ENCODE data around the gene SH3RF2. TPM values are rescaled to one million over a fixed set of nuclear protein-coding genes. Genes with fewer than 3 reads are reported as not detected.
"Not testable (repeated sequence)": the region's sequence is repeated elsewhere in the genome, so short reads cannot be mapped to it uniquely, and the experiment has no call there.

SH3RF2 gene
- total and polyA plus RNA-seq, 9 of the 15 experiments (the other 6 are each of a cell fraction or from before 2014, with no cell fraction given): 0.05 TPM; not detected in 8

DNA sequence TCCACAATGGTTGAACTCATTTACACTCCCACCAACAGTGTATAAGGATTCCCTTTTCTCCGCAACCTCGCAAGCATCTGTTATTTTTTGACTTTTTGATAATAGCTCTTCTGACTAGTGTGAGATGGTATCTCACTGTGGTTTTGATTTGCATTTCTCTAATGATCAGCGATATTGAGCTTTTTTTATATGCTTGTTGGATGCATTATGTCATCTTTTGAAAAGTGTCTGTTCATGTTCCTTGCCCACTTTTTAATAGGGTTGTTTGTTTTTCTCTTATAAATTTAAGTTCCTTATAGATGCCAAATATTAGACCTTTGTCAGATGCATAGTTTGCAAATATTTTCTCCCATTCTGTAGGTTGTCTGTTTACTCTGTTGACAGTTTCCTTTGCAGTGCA is 17.8 kb downstream of the SH3RF2 start:
- H3K9me3 ChIP-seq (replicated peaks; ENCODE audit: control insufficient read depth, insufficient read depth, low read depth, low read length); H2AFZ ChIP-seq (ENCODE audit: low read depth, low read length); in situ Hi-C loops (cut with MboI); H3K27me3 ChIP-seq (ENCODE audit: control insufficient read depth in 2 of 2, insufficient read depth in 2 of 2, low read length in 2 of 2); POLR2A ChIA-PET; BruUV-seq (replicated peaks); H3K27ac ChIP-seq (ENCODE audit: extremely low read depth, low read depth, low read length); H3K4me3 ChIP-seq; H3K9ac ChIP-seq (ENCODE audit: insufficient read depth in 1 of 2, low read depth in 2 of 2, low read length in 2 of 2); H3K4me1 ChIP-seq (replicated peaks in 1 of 2; ENCODE audit: control insufficient read depth in 2 of 2, insufficient read depth in 2 of 2, low read length in 2 of 2); H3K36me3 ChIP-seq (ENCODE audit: control insufficient read depth, insufficient read depth, low read length); CTCF ChIA-PET (ENCODE audit: low intra/inter-chr PET ratio); H3K4me2 ChIP-seq (ENCODE audit: insufficient read depth, low read length); H3K9me1 ChIP-seq (ENCODE audit: control insufficient read depth, insufficient read depth, low read length); DNase-seq (ENCODE audit: extremely low read depth in 1 of 4, low spot score in 3 of 4); intact Hi-C loops (cut with micrococcal nuclease); FAIRE-seq; ATAC-seq; H4K20me1 ChIP-seq (replicated peaks; ENCODE audit: control insufficient read depth, insufficient read depth, low read length); H3K79me2 ChIP-seq (ENCODE audit: control insufficient read depth, insufficient read depth, low read length): not testable (repeated sequence)
- WGBS (ENCODE audit: insufficient coverage, low coverage, missing lambda C conversion rate): 3% methylated on average over 3 of the region's 3 CpGs
- TF ChIP-seq, protein P1, sequence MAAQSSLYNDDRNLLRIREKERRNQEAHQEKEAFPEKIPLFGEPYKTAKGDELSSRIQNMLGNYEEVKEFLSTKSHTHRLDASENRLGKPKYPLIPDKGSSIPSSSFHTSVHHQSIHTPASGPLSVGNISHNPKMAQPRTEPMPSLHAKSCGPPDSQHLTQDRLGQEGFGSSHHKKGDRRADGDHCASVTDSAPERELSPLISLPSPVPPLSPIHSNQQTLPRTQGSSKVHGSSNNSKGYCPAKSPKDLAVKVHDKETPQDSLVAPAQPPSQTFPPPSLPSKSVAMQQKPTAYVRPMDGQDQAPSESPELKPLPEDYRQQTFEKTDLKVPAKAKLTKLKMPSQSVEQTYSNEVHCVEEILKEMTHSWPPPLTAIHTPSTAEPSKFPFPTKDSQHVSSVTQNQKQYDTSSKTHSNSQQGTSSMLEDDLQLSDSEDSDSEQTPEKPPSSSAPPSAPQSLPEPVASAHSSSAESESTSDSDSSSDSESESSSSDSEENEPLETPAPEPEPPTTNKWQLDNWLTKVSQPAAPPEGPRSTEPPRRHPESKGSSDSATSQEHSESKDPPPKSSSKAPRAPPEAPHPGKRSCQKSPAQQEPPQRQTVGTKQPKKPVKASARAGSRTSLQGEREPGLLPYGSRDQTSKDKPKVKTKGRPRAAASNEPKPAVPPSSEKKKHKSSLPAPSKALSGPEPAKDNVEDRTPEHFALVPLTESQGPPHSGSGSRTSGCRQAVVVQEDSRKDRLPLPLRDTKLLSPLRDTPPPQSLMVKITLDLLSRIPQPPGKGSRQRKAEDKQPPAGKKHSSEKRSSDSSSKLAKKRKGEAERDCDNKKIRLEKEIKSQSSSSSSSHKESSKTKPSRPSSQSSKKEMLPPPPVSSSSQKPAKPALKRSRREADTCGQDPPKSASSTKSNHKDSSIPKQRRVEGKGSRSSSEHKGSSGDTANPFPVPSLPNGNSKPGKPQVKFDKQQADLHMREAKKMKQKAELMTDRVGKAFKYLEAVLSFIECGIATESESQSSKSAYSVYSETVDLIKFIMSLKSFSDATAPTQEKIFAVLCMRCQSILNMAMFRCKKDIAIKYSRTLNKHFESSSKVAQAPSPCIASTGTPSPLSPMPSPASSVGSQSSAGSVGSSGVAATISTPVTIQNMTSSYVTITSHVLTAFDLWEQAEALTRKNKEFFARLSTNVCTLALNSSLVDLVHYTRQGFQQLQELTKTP (IDR thresholded peaks at IDR 0.05; ENCODE audit: low read depth in 1 of 2, partially characterized antibody in 2 of 2): peak in 1 of 2 experiments; percentile 92

DNA sequence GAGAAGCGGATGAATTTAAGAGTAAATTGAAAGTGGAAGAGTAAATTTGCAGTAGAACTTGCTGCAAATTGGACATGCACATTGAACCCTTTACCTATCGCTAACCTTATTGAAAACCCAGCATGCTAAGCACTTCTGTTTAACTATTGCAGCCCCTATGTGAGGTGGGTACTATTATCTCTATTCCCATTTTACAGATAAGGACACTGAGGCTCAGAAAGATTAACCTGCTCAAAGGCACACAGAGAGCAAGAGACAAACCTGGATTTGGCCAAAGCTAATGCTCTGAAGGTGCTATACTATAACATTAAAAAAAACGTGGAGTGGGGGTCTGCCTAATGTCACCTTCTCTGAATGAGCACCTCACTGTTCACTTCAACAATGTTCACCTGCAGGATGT is 21.0 kb downstream of the SH3RF2 start:
- H3K4me3 ChIP-seq: no peak overlapping the region
- H3K4me2 ChIP-seq (ENCODE audit: insufficient read depth, low read length): no peak overlapping the region
- peak; percentile 78 for TF ChIP-seq RBM25 (IDR thresholded peaks at IDR 0.05; ENCODE audit: low read depth, low read length, severe bottlenecking)
- TF ChIP-seq RCOR1 (IDR thresholded peaks at IDR 0.05; ENCODE audit: borderline replicate concordance in 1 of 2, low read depth in 2 of 2, low read length in 2 of 2): no peak
- H3K27ac ChIP-seq (ENCODE audit: extremely low read depth, low read depth, low read length): no peak overlapping the region
- POLR2A ChIA-PET: no interaction called here
- H4K20me1 ChIP-seq (replicated peaks; ENCODE audit: control insufficient read depth, insufficient read depth, low read length): no peaks in the 10 kb centered on the region
- no TSS peak for BruUV-seq (replicated peaks)
- H3K4me1 ChIP-seq (replicated peaks in 1 of 2; ENCODE audit: control insufficient read depth in 2 of 2, insufficient read depth in 2 of 2, low read length in 2 of 2): no peaks in the 10 kb centered on the region
- H3K27me3 ChIP-seq (ENCODE audit: control insufficient read depth in 2 of 2, insufficient read depth in 2 of 2, low read length in 2 of 2): no peaks in the 10 kb centered on the region; a peak in 1 of 5 replicates
- no peaks in the 10 kb centered on the region for H3K79me2 ChIP-seq (ENCODE audit: control insufficient read depth, insufficient read depth, low read length)
- H3K9ac ChIP-seq (ENCODE audit: insufficient read depth in 1 of 2, low read depth in 2 of 2, low read length in 2 of 2): no peak overlapping the region
- H3K9me3 ChIP-seq (replicated peaks; ENCODE audit: control insufficient read depth, insufficient read depth, low read depth, low read length): no peaks in the 10 kb centered on the region
- DNase-seq (ENCODE audit: extremely low read depth in 1 of 4, low spot score in 3 of 4) (no peak), ATAC-seq (no peak), FAIRE-seq (no peak)
- intact Hi-C loops (cut with micrococcal nuclease): no loop called here
- no peaks in the 10 kb centered on the region for H3K36me3 ChIP-seq (ENCODE audit: control insufficient read depth, insufficient read depth, low read length)
- CTCF ChIA-PET (ENCODE audit: low intra/inter-chr PET ratio): no interaction called here
- in situ Hi-C loops (cut with MboI): no loop called here
- WGBS (ENCODE audit: insufficient coverage, low coverage, missing lambda C conversion rate): 0% methylated on average over 3 of the region's 3 CpGs
- H2AFZ ChIP-seq (ENCODE audit: low read depth, low read length): no peak overlapping the region
- no peaks in the 10 kb centered on the region for H3K9me1 ChIP-seq (ENCODE audit: control insufficient read depth, insufficient read depth, low read length)

Measured in K562 (cell line).